Tibial nerve (tissue), 4 donors: Measurements from ENCODE around the gene ALDH8A1.

ENCODE experiments used
- EP300 ChIP-seq, 2 donors: sonication (generic); formaldehyde crosslinking; IDR thresholded peaks; one replicate each; pipeline ENCODE4 v1.6.1; 2017; ENCODE audit warnings: antibody characterized with exemption in 2 of 2, mild to moderate bottlenecking in 1 of 2
- POLR2A ChIP-seq, 2 donors: fragments of 450-650 bp; IDR thresholded peaks; one replicate each; pipeline ENCODE4 v1.6.1; 2017; ENCODE audit warnings: antibody characterized with exemption in 2 of 2, mild to moderate bottlenecking in 2 of 2, moderate library complexity in 2 of 2
- TF ChIP-seq, protein P1 (sequence below), 5 experiments: fragments of 200-600 bp in 3 of 5; fragments of 450-650 bp in 2 of 5; sonication (generic) in 3 of 5; IDR thresholded peaks; one replicate each; pipeline ENCODE4 v1.5.1; 2016 to 2019; ENCODE audit warnings: antibody characterized with exemption in 5 of 5, mild to moderate bottlenecking in 3 of 5, moderate library complexity in 2 of 5

DNA sequence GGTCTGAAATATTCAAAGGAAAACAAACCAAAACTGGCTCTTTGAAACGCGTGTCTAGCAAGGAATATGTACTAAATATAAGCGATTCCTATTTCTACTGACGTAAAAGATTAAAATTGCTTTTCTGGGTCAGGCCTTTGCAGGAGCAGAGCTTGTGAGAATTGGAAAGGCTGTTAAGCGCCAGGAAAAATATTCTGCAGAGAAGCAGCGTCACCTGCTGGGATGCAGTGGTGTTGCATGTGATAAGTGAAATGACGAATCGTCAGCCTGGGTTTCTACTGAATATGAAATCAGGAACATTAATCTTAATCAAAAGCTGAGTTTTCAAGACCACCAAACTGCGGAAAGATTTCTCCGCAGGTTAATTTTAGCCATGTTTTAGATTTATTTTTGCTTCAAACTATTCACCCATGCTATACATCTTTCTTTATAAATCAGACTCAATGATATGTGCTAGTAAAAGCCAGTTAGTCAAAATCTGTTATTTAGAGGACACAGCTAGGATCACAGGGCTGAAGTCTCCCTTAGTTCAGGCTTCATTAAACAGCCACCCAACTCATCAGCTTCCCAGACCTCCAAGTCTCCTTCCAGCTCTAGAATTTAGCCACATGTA lies 67.4 kb downstream of the ALDH8A1 start:
- TF ChIP-seq POLR2A (IDR thresholded peaks at IDR 0.05) (no peak), EP300 (IDR thresholded peaks at IDR 0.05) (peak in 1 of 2 donors; percentile 31)
- TF ChIP-seq, protein P1, sequence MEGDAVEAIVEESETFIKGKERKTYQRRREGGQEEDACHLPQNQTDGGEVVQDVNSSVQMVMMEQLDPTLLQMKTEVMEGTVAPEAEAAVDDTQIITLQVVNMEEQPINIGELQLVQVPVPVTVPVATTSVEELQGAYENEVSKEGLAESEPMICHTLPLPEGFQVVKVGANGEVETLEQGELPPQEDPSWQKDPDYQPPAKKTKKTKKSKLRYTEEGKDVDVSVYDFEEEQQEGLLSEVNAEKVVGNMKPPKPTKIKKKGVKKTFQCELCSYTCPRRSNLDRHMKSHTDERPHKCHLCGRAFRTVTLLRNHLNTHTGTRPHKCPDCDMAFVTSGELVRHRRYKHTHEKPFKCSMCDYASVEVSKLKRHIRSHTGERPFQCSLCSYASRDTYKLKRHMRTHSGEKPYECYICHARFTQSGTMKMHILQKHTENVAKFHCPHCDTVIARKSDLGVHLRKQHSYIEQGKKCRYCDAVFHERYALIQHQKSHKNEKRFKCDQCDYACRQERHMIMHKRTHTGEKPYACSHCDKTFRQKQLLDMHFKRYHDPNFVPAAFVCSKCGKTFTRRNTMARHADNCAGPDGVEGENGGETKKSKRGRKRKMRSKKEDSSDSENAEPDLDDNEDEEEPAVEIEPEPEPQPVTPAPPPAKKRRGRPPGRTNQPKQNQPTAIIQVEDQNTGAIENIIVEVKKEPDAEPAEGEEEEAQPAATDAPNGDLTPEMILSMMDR (IDR thresholded peaks at IDR 0.05): peak; percentile 63 to 92 (median 85)
